IPS-18c (cell line): Measurements from ENCODE around the gene LAMTOR3.
"Not testable (repeated sequence)": the region's sequence is repeated elsewhere in the genome, so short reads cannot be mapped to it uniquely, and the experiment has no call there.

Experiments used
- H3K4me3 ChIP-seq: 2 replicates; pipeline ENCODE4 v1.7.0; 2013; ENCODE audit warnings: low read depth, mild to moderate bottlenecking, low read length, moderate library complexity; ENCODE audit not compliant: insufficient read depth
- H3K9me3 ChIP-seq: one replicate; pipeline ENCODE4 v1.6.1; 2013; ENCODE audit warnings: mild to moderate bottlenecking, low read length, moderate library complexity; ENCODE audit not compliant: control insufficient read depth, insufficient read depth

Gene LAMTOR3

GRCh38 chr4:99845708-99846469, 48.3 kb downstream of the LAMTOR3 start:
- H3K4me3 ChIP-seq: no peak overlapping the region
- H3K9me3 ChIP-seq: no peaks in the 10 kb centered on the region

DNA sequence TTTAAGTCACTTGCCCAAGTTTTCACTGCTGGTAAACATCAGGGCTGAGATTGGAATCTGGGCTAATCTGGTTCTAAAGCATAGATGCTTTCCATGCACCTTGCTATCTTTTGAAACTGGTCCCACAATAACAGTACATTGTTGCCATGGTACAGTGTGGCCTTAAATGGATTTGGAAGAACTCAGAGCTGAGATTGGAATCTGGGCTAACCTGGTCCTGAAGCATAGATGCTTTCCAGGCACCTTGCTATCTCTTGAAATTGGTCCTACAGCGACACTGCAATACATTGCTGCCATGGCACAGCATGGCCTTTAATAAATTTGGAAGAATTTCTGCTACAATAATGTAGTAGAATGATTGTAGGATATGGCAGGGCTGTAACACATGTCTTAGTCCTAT, 49.0 kb downstream of the LAMTOR3 start:
- no peak overlapping the region for H3K4me3 ChIP-seq
- no peaks in the 10 kb centered on the region for H3K9me3 ChIP-seq

DNA sequence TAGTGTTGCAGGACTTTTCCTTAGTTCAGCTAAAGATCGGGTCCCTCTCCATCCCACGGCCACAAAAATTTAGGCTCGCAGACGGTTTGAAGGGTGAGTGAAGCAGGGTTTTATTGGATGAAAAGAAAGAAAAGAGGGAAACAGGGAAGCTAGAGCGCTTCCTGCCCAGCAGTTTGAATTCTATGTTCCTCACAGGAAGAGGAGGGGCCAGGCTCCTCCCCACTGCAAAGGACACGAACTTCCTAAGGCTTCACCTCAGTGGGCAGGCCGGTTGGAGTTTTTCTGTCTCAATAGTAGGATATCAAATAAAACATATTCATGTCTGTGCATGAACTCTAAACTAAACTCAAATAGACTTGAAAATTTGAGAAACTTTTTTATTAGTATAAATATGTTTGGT, 50.2 kb downstream of the LAMTOR3 start:
- Histone ChIP-seq H3K4me3 (no peak overlapping the region), H3K9me3 (no peaks in the 10 kb centered on the region)

DNA sequence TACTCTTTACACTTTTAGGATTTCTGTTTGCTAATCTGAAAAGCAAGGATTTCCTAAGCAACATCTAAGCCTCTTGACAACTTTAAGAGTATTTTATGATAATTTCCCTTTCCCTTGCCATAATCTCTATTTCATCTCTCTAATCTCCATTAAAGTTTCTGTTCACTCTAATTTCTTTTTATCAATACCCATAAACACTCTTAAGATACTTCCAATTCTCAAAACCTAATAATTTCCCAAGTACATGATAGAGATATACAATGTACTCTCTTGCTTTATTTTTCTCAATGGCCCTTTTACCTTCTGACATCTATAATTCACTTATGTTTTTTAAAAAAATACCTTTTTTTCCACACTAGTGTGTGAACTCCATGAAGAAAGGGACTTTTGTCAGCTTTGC, 50.8 kb downstream of the LAMTOR3 start:
- no peaks in the 10 kb centered on the region for H3K9me3 ChIP-seq
- no peak overlapping the region for H3K4me3 ChIP-seq

DNA sequence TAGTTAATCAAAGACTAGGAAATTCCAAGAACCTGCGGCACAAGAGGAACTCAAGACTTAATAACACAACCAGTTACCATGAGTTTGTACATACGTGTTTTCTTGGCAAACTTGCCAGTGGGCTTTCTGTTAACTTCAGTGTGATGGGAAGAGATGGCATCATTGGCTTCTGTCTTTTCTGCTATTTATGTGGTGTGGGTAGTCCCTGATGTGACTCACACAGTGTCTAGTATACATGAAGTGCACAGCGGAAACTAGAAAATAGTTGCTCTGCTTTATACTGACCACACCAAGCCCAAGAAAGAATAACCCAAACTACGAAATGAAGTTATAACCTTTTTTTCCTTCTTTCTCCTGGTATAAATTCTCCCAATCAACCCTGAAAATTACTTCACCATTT, 53.1 kb downstream of the LAMTOR3 start:
- H3K4me3 ChIP-seq: no peak overlapping the region

DNA sequence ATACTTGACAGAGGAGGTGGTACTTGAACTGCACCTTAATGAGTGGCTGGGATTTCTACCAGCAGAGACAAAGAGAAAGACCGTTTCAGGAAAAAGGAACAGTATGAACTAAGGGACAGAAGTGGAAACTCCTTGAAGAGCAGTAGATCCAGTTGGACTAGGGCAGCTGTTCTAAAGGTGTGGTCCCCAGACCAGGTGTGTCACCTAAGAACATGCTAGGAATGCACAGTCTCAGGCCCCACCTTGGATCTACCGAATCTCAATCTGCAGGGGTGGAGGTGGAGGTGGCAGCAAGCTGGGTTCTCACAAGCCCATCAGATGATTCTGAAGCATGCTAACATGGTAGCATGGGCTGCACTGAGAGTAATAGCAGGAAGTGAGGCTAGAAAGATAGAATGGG, 55.3 kb downstream of the LAMTOR3 start:
- Histone ChIP-seq H3K4me3 (no peak overlapping the region), H3K9me3 (no peaks in the 10 kb centered on the region)

More for the DNA sequence above, 53.1 kb downstream of the LAMTOR3 start:
- no peaks in the 10 kb centered on the region for H3K9me3 ChIP-seq

GRCh38 chr4:99835942-99836341, 58.3 kb downstream of the LAMTOR3 start:
- no peak overlapping the region for H3K4me3 ChIP-seq

GRCh38 chr4:99834569-99834968, 59.7 kb downstream of the LAMTOR3 start:
- H3K9me3 ChIP-seq: no peaks in the 10 kb centered on the region
- no peak overlapping the region for H3K4me3 ChIP-seq

More at GRCh38 chr4:99835942-99836341, 58.3 kb downstream of the LAMTOR3 start:
- no peaks in the 10 kb centered on the region for H3K9me3 ChIP-seq

DNA sequence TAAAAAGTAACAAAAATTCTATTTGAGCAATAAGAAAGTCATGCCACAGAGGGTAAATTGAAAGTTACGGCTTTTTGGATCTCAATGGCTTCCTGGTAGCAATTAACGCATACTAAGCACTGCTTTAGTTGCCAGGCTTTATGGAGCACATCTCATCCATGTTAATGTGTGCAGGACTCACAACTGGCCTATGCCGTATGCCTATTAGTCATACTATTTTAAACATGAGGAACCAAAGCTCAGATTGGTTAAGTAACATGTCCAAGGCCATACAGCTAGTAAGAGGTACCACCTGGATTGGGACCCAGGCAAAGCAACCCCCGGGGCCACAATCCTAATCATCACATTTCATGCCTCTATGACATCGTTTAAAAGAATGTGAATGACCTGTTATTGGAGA, 60.5 kb downstream of the LAMTOR3 start:
- Histone ChIP-seq H3K4me3 (no peak overlapping the region), H3K9me3 (no peaks in the 10 kb centered on the region)

GRCh38 chr4:99832758-99833157, 61.5 kb downstream of the LAMTOR3 start:
- no peaks in the 10 kb centered on the region for H3K9me3 ChIP-seq
- H3K4me3 ChIP-seq: no peak overlapping the region

GRCh38 chr4:99832321-99832720, 61.9 kb downstream of the LAMTOR3 start:
- no peaks in the 10 kb centered on the region for H3K9me3 ChIP-seq
- no peak overlapping the region for H3K4me3 ChIP-seq

GRCh38 chr4:99830051-99830450, 64.2 kb downstream of the LAMTOR3 start:
- not testable (repeated sequence) for H3K4me3 ChIP-seq, H3K9me3 ChIP-seq

DNA sequence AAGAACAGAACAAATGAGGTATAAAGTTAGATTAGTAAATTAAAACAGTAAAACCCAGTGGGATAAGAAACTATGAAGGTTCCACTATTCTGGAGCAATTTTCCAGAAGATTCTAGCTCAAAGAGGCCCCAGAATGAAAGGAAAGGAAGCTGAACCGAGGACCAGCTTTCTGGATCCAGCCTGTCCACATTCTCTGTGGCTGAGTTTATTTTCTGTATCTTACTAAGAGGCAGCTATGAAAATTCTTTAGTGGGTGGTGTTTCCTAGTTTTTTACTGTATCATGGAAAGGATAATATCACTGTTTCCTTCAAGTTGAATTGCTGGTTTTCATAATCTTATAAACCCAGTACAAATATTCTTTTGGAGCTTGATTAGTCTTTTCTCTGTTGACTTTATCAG, 65.8 kb downstream of the LAMTOR3 start:
- Histone ChIP-seq H3K9me3 (no peaks in the 10 kb centered on the region), H3K4me3 (no peak overlapping the region)
